Activated CD8-positive, alpha-beta memory T cell treated with anti-CD3 and anti-CD28 coated beads for 36 hours (primary cell): ENCODE results near the gene CES5A. TPM values are rescaled to one million over a fixed set of nuclear protein-coding genes. Genes with fewer than 3 reads are reported as not detected.
"Not testable (repeated sequence)": the region's sequence is repeated elsewhere in the genome, so short reads cannot be mapped to it uniquely, and the experiment has no call there.

ENCODE experiments used
- CTCF ChIA-PET: fragments of 350-600 bp; sonication (Branson Sonifier 250); formaldehyde crosslinking; loops from one replicate; lab custom pipeline; 2021; ENCODE audit warnings: antibody characterized with exemption; lab: Charles Lee
- POLR2A ChIA-PET: fragments of 350-600 bp; sonication (Branson Sonifier 250); formaldehyde crosslinking; loops from one replicate; lab custom pipeline; 2021; ENCODE audit warnings: antibody characterized with exemption; lab: Charles Lee
- total RNA-seq, 2 experiments: library from RNA; stranded (reverse); gene quantifications; one replicate each; pipeline ENCODE4 v1.2.3, GENCODE V29; 2021

CES5A gene
- total RNA-seq, 2 experiments from 2014 or later: not detected

- CTCF ChIA-PET: no interaction called here
- POLR2A ChIA-PET: no interaction called here
Observed at GRCh38 chr16:55809386-55809785, 65.8 kb downstream of the CES5A start.

GRCh38 chr16:55808286-55808685 lies 66.9 kb downstream of the CES5A start:
- CTCF ChIA-PET, POLR2A ChIA-PET: not testable (repeated sequence)

GRCh38 chr16:55805104-55805503 lies 70.1 kb downstream of the CES5A start:
- CTCF ChIA-PET, POLR2A ChIA-PET: not testable (repeated sequence)

- POLR2A ChIA-PET, CTCF ChIA-PET: not testable (repeated sequence)
Observed at GRCh38 chr16:55803681-55804080, 71.5 kb downstream of the CES5A start.

Other genes starting within 250 kb of the CES5A start
- gene SLC6A2, start 219.4 kb downstream of the CES5A start, total RNA-seq: not detected
- not detected for gene CES1, start 42.3 kb downstream of the CES5A start, total RNA-seq